Measurements from ENCODE around the gene SEMA4A. TPM values are rescaled to one million over a fixed set of nuclear protein-coding genes. Genes with fewer than 3 reads are reported as not detected.
A peak's percentile ranks its signal among the peaks of the same experiment; 100 is the strongest.

Gene SEMA4A
- total and polyA plus RNA-seq, 4 donors: 1.1 to 3.5 (median 1.7) TPM

DNA sequence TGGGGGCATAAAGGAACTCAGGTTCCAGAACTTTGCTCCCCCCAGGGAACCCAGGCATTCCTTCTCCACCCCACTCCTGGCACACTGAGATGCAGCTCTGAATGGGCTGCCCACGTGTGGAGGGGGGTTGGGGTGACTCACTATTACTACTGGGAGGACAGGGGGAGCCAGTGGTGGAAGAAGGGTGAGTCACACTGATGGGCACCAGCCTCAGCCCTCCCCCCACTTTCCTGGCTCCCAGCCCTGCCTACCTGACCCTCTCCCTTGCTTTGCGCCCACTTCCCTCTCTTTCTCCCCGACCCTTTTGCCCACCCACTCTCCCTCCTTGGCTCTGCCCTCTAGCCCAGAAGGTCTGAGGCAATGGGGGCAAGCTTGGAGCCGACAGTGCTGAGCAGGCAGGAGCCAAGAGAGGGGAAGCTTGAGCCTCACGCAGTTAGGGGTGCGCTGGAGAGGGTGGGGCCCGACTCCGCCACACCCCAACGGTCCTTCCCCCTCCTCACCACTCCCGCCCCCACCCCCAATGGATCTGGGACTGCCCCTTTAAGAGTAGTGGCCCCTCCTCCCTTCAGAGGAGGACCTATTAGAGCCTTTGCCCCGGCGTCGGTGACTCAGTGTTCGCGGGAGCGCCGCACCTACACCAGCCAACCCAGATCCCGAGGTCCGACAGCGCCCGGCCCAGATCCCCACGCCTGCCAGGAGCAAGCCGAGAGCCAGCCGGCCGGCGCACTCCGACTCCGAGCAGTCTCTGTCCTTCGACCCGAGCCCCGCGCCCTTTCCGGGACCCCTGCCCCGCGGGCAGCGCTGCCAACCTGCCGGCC, 39.1 kb upstream of the SEMA4A start, which contains the start of gene LMNA:
TSS of gene LMNA (plus strand) at position 611 of the 818 bp plus-strand sequence. CDS start 208 bp downstream, outside the sequence.
- WGBS: 4% methylated on average over 37 of the region's 37 CpGs
- peak within 1 kb of the TSS; percentile 91 for H3K9ac ChIP-seq (ENCODE audit: low read depth in 1 of 2, low read length in 2 of 2)
- H3K27ac ChIP-seq (ENCODE audit: low read depth in 1 of 2, low read length in 2 of 2): peak within 1 kb of the TSS; percentile 82 to 91
- H3K36me3 ChIP-seq (ENCODE audit: control insufficient read depth in 4 of 4, insufficient read depth in 3 of 4, low read depth in 1 of 4, low read length in 3 of 4): no peaks in the 10 kb centered on the region
- H3K9me3 ChIP-seq (ENCODE audit: control insufficient read depth in 4 of 4, low read length in 3 of 4): no peaks in the 10 kb centered on the region
- TF ChIP-seq TAF1 (conservative IDR thresholded peaks at IDR 0.05) (peak; percentile 88), NR2F2 (IDR thresholded peaks at IDR 0.05) (no peak), RXRA (IDR thresholded peaks at IDR 0.05) (peak in 1 of 2 donors; percentile 42), HNF4A (conservative IDR thresholded peaks at IDR 0.05) (peak in 1 of 2 donors; percentile 28), SP1 (IDR thresholded peaks at IDR 0.05) (no peak), JUND (IDR thresholded peaks at IDR 0.05) (peak; percentile 52 to 58)
- TF ChIP-seq, protein P1, sequence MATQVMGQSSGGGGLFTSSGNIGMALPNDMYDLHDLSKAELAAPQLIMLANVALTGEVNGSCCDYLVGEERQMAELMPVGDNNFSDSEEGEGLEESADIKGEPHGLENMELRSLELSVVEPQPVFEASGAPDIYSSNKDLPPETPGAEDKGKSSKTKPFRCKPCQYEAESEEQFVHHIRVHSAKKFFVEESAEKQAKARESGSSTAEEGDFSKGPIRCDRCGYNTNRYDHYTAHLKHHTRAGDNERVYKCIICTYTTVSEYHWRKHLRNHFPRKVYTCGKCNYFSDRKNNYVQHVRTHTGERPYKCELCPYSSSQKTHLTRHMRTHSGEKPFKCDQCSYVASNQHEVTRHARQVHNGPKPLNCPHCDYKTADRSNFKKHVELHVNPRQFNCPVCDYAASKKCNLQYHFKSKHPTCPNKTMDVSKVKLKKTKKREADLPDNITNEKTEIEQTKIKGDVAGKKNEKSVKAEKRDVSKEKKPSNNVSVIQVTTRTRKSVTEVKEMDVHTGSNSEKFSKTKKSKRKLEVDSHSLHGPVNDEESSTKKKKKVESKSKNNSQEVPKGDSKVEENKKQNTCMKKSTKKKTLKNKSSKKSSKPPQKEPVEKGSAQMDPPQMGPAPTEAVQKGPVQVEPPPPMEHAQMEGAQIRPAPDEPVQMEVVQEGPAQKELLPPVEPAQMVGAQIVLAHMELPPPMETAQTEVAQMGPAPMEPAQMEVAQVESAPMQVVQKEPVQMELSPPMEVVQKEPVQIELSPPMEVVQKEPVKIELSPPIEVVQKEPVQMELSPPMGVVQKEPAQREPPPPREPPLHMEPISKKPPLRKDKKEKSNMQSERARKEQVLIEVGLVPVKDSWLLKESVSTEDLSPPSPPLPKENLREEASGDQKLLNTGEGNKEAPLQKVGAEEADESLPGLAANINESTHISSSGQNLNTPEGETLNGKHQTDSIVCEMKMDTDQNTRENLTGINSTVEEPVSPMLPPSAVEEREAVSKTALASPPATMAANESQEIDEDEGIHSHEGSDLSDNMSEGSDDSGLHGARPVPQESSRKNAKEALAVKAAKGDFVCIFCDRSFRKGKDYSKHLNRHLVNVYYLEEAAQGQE (IDR thresholded peaks at IDR 0.05): peak; percentile 74
- peaks cover 8 to 30% (median 19%) of the 10 kb centered on the region in 4 donors for H3K4me1 ChIP-seq (ENCODE audit: control insufficient read depth in 4 of 4, insufficient read depth in 4 of 4, low read length in 3 of 4)
- no peaks in the 10 kb centered on the region for H3K27me3 ChIP-seq (ENCODE audit: control insufficient read depth in 4 of 4, insufficient read depth in 4 of 4, low read length in 3 of 4)
- DNase-seq (ENCODE audit: low spot score): peak; percentile 84
- peak within 1 kb of the TSS; percentile 65 to 98 (median 69) for H3K4me3 ChIP-seq (ENCODE audit: low read depth in 1 of 3, low read length in 3 of 3)

DNA sequence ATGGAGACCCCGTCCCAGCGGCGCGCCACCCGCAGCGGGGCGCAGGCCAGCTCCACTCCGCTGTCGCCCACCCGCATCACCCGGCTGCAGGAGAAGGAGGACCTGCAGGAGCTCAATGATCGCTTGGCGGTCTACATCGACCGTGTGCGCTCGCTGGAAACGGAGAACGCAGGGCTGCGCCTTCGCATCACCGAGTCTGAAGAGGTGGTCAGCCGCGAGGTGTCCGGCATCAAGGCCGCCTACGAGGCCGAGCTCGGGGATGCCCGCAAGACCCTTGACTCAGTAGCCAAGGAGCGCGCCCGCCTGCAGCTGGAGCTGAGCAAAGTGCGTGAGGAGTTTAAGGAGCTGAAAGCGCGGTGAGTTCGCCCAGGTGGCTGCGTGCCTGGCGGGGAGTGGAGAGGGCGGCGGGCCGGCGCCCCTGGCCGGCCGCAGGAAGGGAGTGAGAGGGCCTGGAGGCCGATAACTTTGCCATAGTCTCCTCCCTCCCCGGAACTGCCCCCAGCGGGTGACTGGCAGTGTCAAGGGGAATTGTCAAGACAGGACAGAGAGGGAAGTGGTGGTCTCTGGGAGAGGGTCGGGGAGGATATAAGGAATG, 38.4 kb upstream of the SEMA4A start:
- no peaks in the 10 kb centered on the region for H3K27me3 ChIP-seq (ENCODE audit: control insufficient read depth in 4 of 4, insufficient read depth in 4 of 4, low read length in 3 of 4)
- H3K4me1 ChIP-seq (ENCODE audit: control insufficient read depth in 4 of 4, insufficient read depth in 4 of 4, low read length in 3 of 4): peaks cover 12 to 36% (median 23%) of the 10 kb centered on the region in 4 donors
- peak overlapping the region; percentile 65 to 98 (median 69) for H3K4me3 ChIP-seq (ENCODE audit: low read depth in 1 of 3, low read length in 3 of 3)
- H3K9ac ChIP-seq (ENCODE audit: low read depth in 1 of 2, low read length in 2 of 2): peak overlapping the region; percentile 91
- H3K36me3 ChIP-seq (ENCODE audit: control insufficient read depth in 4 of 4, insufficient read depth in 3 of 4, low read depth in 1 of 4, low read length in 3 of 4): no peaks in the 10 kb centered on the region
- DNase-seq (ENCODE audit: low spot score): peak; percentile 64
- WGBS: under 1% methylated on average over 49 of the region's 49 CpGs
- TF ChIP-seq, protein P1 (IDR thresholded peaks at IDR 0.05): peak; percentile 9
- TF ChIP-seq, protein P2, sequence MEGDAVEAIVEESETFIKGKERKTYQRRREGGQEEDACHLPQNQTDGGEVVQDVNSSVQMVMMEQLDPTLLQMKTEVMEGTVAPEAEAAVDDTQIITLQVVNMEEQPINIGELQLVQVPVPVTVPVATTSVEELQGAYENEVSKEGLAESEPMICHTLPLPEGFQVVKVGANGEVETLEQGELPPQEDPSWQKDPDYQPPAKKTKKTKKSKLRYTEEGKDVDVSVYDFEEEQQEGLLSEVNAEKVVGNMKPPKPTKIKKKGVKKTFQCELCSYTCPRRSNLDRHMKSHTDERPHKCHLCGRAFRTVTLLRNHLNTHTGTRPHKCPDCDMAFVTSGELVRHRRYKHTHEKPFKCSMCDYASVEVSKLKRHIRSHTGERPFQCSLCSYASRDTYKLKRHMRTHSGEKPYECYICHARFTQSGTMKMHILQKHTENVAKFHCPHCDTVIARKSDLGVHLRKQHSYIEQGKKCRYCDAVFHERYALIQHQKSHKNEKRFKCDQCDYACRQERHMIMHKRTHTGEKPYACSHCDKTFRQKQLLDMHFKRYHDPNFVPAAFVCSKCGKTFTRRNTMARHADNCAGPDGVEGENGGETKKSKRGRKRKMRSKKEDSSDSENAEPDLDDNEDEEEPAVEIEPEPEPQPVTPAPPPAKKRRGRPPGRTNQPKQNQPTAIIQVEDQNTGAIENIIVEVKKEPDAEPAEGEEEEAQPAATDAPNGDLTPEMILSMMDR (IDR thresholded peaks at IDR 0.05; ENCODE audit: low read depth, low read length, missing input control): no peak
- H3K9me3 ChIP-seq (ENCODE audit: control insufficient read depth in 4 of 4, low read length in 3 of 4): no peaks in the 10 kb centered on the region
- H3K27ac ChIP-seq (ENCODE audit: low read depth in 1 of 2, low read length in 2 of 2): peak overlapping the region; percentile 82 to 91
